SU-DHL-6 (cell line): Measurements from ENCODE around the gene CD180.

Source experiments
- EZH2phosphoT487 ChIP-seq: fragments of 200-600 bp; sonication (generic), shearing (Covaris generic); conservative IDR thresholded peaks from 2 replicates; pipeline ENCODE4 v1.6.1; 2018; ENCODE audit warnings: mild to moderate bottlenecking, antibody characterized with exemption, low read length, moderate library complexity, mixed read lengths
- TF ChIP-seq, protein P1 (sequence below): fragments of 200-600 bp; sonication (generic); IDR thresholded peaks from one replicate; pipeline ENCODE4 v1.5.1; 2017; ENCODE audit warnings: antibody characterized with exemption, mild to moderate bottlenecking, low read length, moderate library complexity; ENCODE audit not compliant: insufficient read depth, poor library complexity, severe bottlenecking

- TF ChIP-seq, protein P1, sequence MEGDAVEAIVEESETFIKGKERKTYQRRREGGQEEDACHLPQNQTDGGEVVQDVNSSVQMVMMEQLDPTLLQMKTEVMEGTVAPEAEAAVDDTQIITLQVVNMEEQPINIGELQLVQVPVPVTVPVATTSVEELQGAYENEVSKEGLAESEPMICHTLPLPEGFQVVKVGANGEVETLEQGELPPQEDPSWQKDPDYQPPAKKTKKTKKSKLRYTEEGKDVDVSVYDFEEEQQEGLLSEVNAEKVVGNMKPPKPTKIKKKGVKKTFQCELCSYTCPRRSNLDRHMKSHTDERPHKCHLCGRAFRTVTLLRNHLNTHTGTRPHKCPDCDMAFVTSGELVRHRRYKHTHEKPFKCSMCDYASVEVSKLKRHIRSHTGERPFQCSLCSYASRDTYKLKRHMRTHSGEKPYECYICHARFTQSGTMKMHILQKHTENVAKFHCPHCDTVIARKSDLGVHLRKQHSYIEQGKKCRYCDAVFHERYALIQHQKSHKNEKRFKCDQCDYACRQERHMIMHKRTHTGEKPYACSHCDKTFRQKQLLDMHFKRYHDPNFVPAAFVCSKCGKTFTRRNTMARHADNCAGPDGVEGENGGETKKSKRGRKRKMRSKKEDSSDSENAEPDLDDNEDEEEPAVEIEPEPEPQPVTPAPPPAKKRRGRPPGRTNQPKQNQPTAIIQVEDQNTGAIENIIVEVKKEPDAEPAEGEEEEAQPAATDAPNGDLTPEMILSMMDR = no peak
- no peak for TF ChIP-seq EZH2phosphoT487
Measured at GRCh38 chr5:67160272-67160671, 36.3 kb downstream of the CD180 start.
